ENCODE results near the gene CPT1A.

Gene CPT1A

GRCh38 chr11:68784653-68785052, 57.1 kb downstream of the CPT1A start:
- no peak for DNase-seq

GRCh38 chr11:68783216-68783821, 58.4 kb downstream of the CPT1A start:
- no peak for DNase-seq

GRCh38 chr11:68782711-68783110, 59.0 kb downstream of the CPT1A start:
- no peak for DNase-seq

- DNase-seq, result no peak
These were observed 60.9 kb downstream of the CPT1A start for GRCh38 chr11:68780829-68781228.

- no peak for DNase-seq
These were observed 63.5 kb downstream of the CPT1A start for GRCh38 chr11:68778205-68778604.

GRCh38 chr11:68776442-68777235, 65.1 kb downstream of the CPT1A start:
- no peak for DNase-seq

- no peak for DNase-seq
These were observed 65.7 kb downstream of the CPT1A start for GRCh38 chr11:68775951-68776388.

- no peak for DNase-seq
These were observed 67.5 kb downstream of the CPT1A start for GRCh38 chr11:68774194-68774585.

GRCh38 chr11:68773521-68774193, 68.1 kb downstream of the CPT1A start:
- DNase-seq, result no peak

- no peak for DNase-seq
These were observed 68.8 kb downstream of the CPT1A start for GRCh38 chr11:68772936-68773335.

GRCh38 chr11:68770781-68771180, 70.9 kb downstream of the CPT1A start:
- no peak for DNase-seq

- DNase-seq, result no peak
These were observed 74.0 kb downstream of the CPT1A start for GRCh38 chr11:68767672-68768071.

GRCh38 chr11:68766786-68767185, 74.9 kb downstream of the CPT1A start:
- DNase-seq, result no peak

GRCh38 chr11:68764746-68765145, 77.0 kb downstream of the CPT1A start:
- no peak for DNase-seq

- no peak for DNase-seq
These were observed 77.6 kb downstream of the CPT1A start for GRCh38 chr11:68763926-68764657.

GRCh38 chr11:68763181-68763721, 78.5 kb downstream of the CPT1A start:
- no peak for DNase-seq

GRCh38 chr11:68762481-68762880, 79.2 kb downstream of the CPT1A start:
- DNase-seq, result no peak

GRCh38 chr11:68761801-68762200, 79.9 kb downstream of the CPT1A start:
- no peak for DNase-seq

- no peak for DNase-seq
These were observed 81.7 kb downstream of the CPT1A start for GRCh38 chr11:68759991-68760390.

- no peak for DNase-seq
These were observed 84.0 kb downstream of the CPT1A start for GRCh38 chr11:68757711-68758110.

- no peak for DNase-seq
These were observed 85.4 kb downstream of the CPT1A start for GRCh38 chr11:68756171-68756766.

- DNase-seq, result no peak
These were observed 88.4 kb downstream of the CPT1A start for GRCh38 chr11:68753300-68753699.

All from stimulated activated CD4-positive, alpha-beta T cell treated with anti-CD3 and anti-CD28 coated beads, Interleukin-4, amount 100 ng/mL, for 1 hour (primary cell).